GM12801 (cell line): ENCODE results near the gene CHRNB4.

Experiments used
- CTCF ChIP-seq: IDR thresholded peaks from one replicate; pipeline ENCODE4 v1.5.1; 2011; ENCODE audit warnings: control low read depth; ENCODE audit not compliant: insufficient read length; ENCODE audit errors: extremely low read depth

Gene CHRNB4

GRCh38 chr15:78618490-78618934 is 22.5 kb downstream of the CHRNB4 start:
- TF ChIP-seq CTCF = no peak

- TF ChIP-seq CTCF = no peak
Measured at GRCh38 chr15:78618064-78618463, 22.9 kb downstream of the CHRNB4 start.

GRCh38 chr15:78617516-78617915 is 23.5 kb downstream of the CHRNB4 start:
- no peak for TF ChIP-seq CTCF

- TF ChIP-seq CTCF = no peak
Measured at GRCh38 chr15:78617076-78617475, 23.9 kb downstream of the CHRNB4 start.

GRCh38 chr15:78616506-78616905 is 24.5 kb downstream of the CHRNB4 start:
- TF ChIP-seq CTCF = no peak

GRCh38 chr15:78615151-78615589 is 25.8 kb downstream of the CHRNB4 start:
- no peak for TF ChIP-seq CTCF

GRCh38 chr15:78614021-78614420 is 27.0 kb downstream of the CHRNB4 start:
- no peak for TF ChIP-seq CTCF

GRCh38 chr15:78605680-78606079 is 35.3 kb downstream of the CHRNB4 start:
- no peak for TF ChIP-seq CTCF
